ENCODE measurements around the gene CTCFL.

CTCFL gene

GRCh38 chr20:57524511-57525176 lies at the start of gene CTCFL:
Gene CTCFL (minus strand): TSS chr20:57525140. CDS start chr20:57524205, 935 bp downstream.
- DNase-seq (ENCODE audit: low spot score) = no peak

GRCh38 chr20:57573894-57574293 lies 49.0 kb upstream of the CTCFL start:
- DNase-seq (ENCODE audit: low spot score) = no peak

DNA sequence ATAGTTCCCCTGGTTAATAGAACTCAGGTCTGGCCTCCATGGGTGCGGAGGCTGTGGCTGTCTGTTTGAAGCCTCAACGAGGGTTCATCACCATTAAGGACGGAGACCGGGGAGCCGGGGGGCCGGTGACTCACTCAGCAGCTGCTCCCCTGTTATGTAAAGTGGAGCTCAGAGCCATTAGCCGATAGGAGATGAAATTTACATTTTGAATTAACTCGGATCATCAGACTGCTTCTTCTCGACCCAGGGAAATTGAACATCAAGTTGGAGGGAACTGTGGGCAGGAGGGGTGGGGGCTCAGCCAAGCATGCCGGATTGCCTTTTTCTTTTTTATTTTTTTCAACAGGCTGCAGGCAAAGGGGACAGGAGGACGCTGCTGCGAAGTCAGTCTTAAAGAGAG lies 48.3 kb upstream of the CTCFL start:
- no peak for DNase-seq (ENCODE audit: low spot score)

- DNase-seq (ENCODE audit: low spot score) = no peak
Observed at GRCh38 chr20:57571782-57572416, 47.0 kb upstream of the CTCFL start.

DNA sequence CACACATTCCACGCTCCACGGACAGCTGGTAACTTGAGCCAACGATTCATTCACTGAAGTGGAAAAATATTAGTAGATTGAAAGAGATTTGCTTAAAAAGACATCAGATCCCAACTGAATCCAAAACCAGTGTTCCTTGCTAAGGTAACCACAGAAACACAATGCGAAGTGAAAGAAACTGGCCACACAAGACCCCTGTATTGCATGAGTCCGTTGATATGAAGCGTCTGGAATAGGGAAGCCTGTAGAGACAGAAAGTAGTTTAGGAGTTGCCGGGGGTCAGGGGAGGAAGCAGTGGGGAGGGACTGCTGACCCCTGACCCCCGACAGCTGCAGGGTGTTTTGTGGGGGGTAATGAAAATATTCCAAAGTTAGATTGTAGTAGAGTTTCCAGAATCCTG lies 46.0 kb upstream of the CTCFL start:
- DNase-seq (ENCODE audit: low spot score) = no peak

DNA sequence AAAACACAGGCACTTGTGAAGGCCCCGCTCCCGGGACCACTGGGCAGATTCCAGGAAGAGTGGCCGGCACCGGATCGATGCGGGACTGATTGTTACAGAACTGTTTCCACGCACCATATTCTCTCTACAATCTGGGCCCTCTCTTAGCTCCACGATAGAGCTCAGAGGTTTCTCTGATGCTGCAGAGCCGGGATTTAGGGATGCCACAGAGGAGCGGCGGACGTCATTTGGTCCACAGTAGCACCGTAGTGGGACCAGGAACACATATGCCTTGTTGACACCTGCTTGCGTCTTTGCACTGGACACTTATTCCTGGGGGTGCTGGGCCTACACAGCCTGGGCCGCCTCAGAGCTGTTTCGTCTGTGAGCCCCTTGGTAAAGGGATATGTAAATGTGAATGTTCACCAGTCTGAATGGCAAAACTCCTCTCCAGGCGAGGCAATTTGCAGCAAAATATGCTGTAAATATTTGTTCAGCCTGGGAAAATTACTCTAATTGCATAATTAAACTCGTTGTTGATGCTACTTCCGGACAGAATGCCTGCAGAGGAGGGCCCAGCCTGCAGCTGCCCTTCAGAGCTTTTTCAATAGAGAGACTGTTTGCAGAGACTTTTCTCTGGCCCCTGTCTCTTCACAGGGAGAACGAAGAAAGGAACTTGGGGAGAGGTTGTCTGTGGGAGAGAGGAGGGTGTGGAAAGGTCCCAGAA lies 45.4 kb upstream of the CTCFL start:
- DNase-seq (ENCODE audit: low spot score) = no peak

DNA sequence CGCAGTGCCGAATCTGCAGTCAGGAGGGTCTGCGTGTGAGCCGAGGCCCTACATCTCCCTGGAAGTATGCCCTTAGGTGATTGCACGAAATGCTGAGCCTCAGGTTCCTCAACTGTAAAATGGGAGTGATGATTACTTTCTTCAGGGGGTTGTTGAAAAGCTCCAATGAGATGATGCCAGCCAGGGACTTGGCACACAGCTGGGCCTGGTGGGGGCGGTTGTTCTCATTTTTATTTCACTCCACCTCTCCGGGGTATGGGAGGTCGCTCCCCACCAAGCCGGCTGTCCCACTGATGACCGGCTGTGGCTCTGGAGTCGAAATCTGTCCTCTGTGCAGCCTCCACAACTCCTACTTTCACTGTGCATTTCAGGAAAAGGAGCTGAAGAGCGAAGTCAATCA lies 44.0 kb upstream of the CTCFL start:
- no peak for DNase-seq (ENCODE audit: low spot score)

GRCh38 chr20:57568088-57568896 lies 43.4 kb upstream of the CTCFL start:
- DNase-seq (ENCODE audit: low spot score) = no peak

DNA sequence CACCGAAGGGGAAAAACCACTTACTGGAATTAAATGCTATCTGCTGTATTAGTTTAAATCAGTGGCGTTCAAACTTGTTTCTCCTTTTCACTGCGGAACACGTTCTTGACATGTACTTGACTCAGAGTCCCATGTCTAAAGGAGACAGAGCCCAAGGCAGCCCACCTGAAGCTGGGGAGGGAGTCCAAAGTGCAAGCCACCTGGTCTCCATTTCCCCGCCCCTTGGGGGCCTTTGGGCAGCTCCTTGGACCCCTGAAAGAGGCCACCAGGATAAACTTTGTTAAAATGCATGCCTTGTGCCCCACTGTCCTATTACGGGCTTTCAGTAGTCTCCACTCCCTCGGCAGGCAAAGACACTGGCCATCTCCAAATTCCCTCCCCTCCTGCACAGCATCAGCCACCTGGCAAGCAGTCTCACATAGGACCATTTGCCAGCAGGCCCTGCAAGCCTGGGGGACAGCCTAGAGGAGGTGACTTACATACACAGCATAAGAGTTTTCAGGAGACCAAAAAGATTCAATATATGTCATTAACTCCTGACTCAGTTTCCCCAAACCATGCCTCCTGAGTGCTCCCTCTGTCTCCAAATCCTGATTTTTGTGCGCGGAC lies 42.6 kb upstream of the CTCFL start:
- no peak for DNase-seq (ENCODE audit: low spot score)

DNA sequence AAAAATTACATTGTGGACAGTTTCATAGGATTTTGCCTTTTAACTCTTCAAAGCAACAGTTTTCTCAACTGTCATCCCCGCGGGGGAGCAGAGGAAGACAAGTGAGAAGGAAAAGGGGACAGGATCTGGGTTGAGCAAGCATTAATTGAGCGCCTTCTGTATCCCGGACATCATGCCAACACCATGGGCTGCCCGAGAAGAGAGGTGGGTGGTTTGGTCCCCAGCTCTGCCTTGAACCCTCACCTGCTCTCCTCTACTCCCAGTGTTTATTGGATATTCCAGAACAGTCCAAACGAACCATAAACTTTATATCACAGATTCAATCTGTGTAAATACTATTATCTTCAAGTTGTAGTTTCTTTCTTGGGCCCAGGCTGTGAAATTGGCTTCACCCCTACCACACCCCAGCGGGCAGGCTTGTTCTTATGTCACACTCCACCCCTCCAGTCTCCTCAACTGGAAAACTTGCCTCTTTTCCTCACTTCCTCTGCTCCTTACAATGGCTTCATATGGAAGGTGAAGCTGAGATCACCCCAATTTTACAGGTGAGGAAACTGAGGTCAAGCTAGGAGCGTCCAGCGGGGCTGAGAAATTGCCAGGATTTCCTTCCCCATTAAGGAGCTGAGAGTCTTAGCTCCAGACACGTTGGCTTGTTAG lies 42.0 kb upstream of the CTCFL start:
- DNase-seq (ENCODE audit: low spot score) = no peak

GRCh38 chr20:57566399-57566798 lies 41.5 kb upstream of the CTCFL start:
- DNase-seq (ENCODE audit: low spot score) = no peak

- no peak for DNase-seq (ENCODE audit: low spot score)
Observed at GRCh38 chr20:57564951-57565642, 40.2 kb upstream of the CTCFL start.

GRCh38 chr20:57564180-57564802 lies 39.4 kb upstream of the CTCFL start:
- DNase-seq (ENCODE audit: low spot score) = no peak

DNA sequence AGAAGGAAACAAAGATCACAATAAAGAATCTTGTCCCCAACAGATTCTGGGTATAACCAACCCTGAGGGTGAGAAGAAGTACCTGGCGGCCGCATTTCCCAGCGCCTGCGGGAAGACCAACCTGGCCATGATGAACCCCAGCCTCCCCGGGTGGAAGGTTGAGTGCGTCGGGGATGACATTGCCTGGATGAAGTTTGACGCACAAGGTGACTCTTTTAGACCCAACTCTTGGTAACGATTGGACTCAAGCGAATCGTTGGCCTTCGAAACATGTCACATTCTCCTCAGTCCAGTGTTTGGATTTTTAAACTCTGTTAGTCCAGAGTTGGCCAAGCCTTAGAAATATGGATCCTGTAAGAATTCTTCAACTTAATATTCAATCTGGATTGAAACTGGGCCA lies 38.6 kb upstream of the CTCFL start:
- DNase-seq (ENCODE audit: low spot score) = no peak

DNA sequence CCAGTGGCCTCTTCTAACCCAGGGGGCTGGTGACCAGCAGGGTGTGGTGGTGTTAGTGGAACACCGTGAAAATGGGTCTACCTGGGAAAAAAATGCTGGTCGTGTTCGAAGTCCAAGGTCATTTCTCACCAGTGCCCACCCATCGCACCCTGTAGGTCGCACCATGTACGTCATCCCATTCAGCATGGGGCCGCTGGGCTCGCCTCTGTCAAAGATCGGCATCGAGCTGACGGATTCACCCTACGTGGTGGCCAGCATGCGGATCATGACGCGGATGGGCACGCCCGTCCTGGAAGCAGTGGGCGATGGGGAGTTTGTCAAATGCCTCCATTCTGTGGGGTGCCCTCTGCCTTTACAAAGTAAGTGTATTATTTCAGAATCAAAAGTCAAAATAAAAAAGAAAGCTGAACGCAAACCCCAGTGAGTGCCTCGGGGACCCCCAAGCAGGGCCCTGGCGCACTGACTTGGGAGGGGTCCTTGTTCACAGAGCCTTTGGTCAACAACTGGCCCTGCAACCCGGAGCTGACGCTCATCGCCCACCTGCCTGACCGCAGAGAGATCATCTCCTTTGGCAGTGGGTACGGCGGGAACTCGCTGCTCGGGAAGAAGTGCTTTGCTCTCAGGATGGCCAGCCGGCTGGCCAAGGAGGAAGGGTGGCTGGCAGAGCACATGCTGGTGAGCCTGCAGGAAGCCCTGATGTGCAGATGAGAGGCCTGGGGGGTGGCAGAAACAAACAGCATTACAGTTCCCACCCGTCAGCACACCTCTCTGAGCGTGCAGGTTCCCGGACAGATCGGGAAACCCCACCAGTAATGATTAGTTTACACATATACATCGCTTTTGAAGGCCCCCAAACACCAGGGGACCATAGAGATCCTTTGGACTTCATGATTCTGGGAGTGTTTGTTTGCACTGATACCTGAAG lies 37.9 kb upstream of the CTCFL start:
- DNase-seq (ENCODE audit: low spot score) = no peak

- no peak for DNase-seq (ENCODE audit: low spot score)
Observed at GRCh38 chr20:57561356-57562279, 36.7 kb upstream of the CTCFL start.

DNA sequence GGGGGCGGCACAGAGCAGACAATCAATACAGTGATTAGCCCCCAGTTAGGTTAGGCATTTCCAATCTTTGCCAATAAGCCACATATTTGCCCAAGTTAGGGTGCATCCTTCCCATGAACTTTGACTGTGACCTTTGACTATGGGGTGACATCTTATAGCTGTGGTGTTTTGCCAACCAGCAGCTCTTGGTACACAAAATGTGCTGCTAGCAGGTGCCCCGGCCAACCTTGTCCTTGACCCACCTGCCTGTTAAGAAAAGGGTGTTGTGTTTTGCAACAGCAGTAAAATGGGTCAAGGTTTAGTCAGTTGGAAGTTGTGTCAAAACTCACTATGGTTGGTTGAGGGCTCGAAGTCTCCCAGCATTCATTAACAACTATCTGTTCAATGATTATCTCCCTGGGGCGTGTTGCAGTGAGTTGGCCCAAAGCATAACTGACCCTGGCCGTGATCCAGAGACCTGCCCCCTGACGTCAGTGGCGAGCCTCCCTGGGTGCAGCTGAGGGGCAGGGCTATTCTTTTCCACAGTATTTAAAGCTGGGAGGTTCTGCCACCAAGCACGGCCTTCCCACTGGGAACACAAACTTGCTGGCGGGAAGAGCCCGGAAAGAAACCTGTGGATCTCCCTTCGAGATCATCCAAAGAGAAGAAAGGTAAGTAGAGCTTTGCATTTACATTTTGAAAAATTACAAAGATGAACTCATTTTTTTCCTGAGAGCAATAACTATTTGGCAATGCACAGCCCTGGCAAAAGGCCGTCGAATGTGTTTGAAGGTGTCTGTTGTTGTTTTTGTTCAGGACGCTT lies 35.8 kb upstream of the CTCFL start, which contains the start of gene PCK1:
Gene PCK1, plus strand, starts transcription at position 557 of the 802 bp plus-strand sequence. CDS start 302 bp downstream, outside the sequence.
- DNase-seq (ENCODE audit: low spot score) = no peak

Data from left forelimb (tissue), 1 donor.